A549 treated with Mapracorat at 1 μM for 4 hours (cell line): Measurements from ENCODE around the gene TRPM2. TPM values are rescaled to one million over a fixed set of nuclear protein-coding genes. Genes with fewer than 3 reads are reported as not detected.

Source experiments
- total RNA-seq: library from RNA; stranded (reverse); fragments of 200-300 nt; extraction: Qiagen RNA extraction; gene quantifications from 5 replicates; pipeline ENCODE4 v1.2.3, GENCODE V29; 2022

TRPM2 gene
- 5.5 to 10.6 TPM (median 8.1 TPM) in 5 replicates for total RNA-seq

DNA sequence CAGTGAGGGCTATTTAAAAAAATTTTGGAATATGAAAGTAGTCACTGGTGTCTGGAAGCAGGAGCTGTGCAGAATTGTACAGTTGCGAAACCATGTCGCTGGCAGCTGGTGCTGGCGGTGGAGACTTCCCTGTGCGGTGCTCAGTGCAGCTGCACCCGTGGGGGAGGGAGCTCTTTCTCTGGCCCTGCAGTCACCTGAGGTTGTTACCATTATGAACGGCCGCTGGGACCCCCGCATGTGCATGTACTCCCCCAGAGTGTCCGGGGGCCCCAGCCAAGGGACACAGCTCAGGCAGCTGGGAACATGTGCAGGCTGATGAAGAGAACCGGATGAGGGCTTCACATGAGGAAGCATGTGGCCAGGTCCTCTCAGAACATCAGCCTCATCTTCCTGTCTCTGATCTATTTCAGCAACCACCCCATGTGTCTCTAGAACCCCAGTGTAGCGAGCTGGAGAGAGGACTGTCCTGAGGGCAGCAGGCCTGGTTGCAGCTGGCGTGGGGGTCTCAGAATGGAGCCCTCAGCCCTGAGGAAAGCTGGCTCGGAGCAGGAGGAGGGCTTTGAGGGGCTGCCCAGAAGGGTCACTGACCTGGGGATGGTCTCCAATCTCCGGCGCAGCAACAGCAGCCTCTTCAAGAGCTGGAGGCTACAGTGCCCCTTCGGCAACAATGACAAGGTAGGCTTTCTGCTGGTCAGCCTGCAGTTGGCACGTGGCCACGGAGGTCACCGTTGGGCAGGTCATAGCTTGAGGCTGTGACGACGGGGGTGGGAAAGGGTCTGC, at the start of gene TRPM2:
Gene TRPM2 (plus strand): TSS at position 431 of the 780 bp plus-strand sequence. CDS start 80 bp downstream, at position 511.

DNA sequence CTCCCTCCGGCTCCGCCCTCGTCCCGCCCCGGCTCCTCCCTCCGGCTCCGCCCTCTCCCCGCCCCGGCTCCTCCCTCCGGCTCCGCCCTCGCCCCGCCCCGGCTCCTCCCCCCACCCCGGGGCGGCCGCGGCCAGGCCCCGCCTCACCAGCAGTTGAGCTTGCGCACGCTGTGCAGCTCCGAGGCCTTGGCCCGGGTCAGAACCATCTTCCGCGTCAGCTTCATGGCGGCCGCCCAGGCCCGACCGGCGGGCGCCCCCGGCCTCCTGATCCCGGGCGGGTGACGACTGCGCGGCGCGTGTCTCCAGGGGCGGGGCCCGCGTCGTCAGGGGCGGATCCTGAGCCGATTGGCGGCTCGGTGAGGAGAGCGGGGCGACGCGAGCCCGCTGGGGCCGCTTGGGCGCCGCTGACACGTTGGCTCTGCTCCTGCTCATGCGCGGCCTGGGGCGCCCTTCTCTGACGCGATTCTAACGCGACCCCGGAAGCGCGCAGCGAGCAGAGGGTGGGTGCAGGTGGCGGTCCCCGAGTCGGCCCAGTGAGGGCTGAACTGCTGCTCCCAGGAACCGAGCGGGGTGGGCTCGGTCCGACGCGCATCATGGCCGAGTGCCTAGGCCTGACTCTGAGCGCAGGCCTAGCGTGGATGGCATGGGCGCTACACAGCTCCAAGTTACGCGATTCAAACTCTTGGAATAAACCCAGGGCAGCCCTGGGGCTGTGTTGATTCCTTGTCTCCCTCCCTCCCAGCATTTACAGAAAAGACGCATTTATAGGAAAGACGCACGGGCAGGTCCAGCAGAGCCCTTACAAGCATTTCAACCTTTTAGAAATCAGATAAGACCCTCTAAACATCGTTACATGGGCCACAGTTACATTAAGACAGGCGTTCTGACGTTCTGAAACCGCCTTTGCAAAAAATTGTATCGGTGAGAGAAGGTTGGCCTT, 14.2 kb upstream of the TRPM2 start, which contains the start of gene CFAP410:
Gene CFAP410 (minus strand): TSS at position 420 of the 940 bp plus-strand sequence. CDS start 196 bp downstream, at position 224.

GRCh38 chr21:44454747-44455523, 101.5 kb downstream of the TRPM2 start, which contains the start of gene LRRC3:
Gene LRRC3, plus strand, starts transcription at chr21:44455510. Its CDS starts 1,135 bp downstream, at chr21:44456645.

Other genes with a start within 250 kb of the TRPM2 start
- 1.5 to 2.7 TPM (median 2.3 TPM) in 5 replicates for gene PWP2, start 246.2 kb upstream of the TRPM2 start, total RNA-seq
- 1.6 to 5.0 TPM (median 3.7 TPM) in 5 replicates for gene GATD3, start 219.9 kb upstream of the TRPM2 start, total RNA-seq
- 2.9 to 4.4 TPM (median 4.0 TPM) in 5 replicates for gene ICOSLG, start 112.7 kb upstream of the TRPM2 start, total RNA-seq
- not detected in 5 replicates for gene DNMT3L, start 91.7 kb upstream of the TRPM2 start, total RNA-seq
- gene AIRE, start 67.7 kb upstream of the TRPM2 start, total RNA-seq = not detected in 5 replicates
- 37.3 to 50.4 TPM (median 47.4 TPM) in 5 replicates for gene PFKL, start 53.6 kb upstream of the TRPM2 start, total RNA-seq
- 5.2 to 11.5 TPM (median 8.8 TPM) in 5 replicates for gene CFAP410, start 14.2 kb upstream of the TRPM2 start, total RNA-seq
- 1.5 to 2.3 TPM (median 2.1 TPM) in 5 replicates for gene LRRC3, start 101.9 kb downstream of the TRPM2 start, total RNA-seq
- gene KRTAP10-1, start 186.6 kb downstream of the TRPM2 start, total RNA-seq = not detected in 5 replicates
- gene KRTAP10-2, start 197.9 kb downstream of the TRPM2 start, total RNA-seq = not detected in 5 replicates
- gene KRTAP10-3, start 205.2 kb downstream of the TRPM2 start, total RNA-seq = not detected in 5 replicates
- not detected in 5 replicates for gene KRTAP10-4, start 220.1 kb downstream of the TRPM2 start, total RNA-seq
- not detected in 5 replicates for gene KRTAP10-5, start 227.0 kb downstream of the TRPM2 start, total RNA-seq
- not detected in 5 replicates for gene KRTAP10-6, start 238.9 kb downstream of the TRPM2 start, total RNA-seq
- gene KRTAP10-7, start 247.0 kb downstream of the TRPM2 start, total RNA-seq = not detected in 5 replicates